HepG2 (cell line): ENCODE data around the gene TIMM10. TPM values are rescaled to one million over a fixed set of nuclear protein-coding genes. Genes with fewer than 3 reads are reported as not detected.

Experiments used
- BCL6 ChIP-seq: IDR thresholded peaks from 2 replicates; pipeline ENCODE4 v1.6.1; 2016; ENCODE audit warnings: missing genetic modification reagents, missing compliant biosample characterization
- CCDC6 ChIP-seq: sonication (generic); formaldehyde crosslinking; IDR thresholded peaks from 2 replicates; pipeline ENCODE4 v1.8.1; 2022; ENCODE audit warnings: mild to moderate bottlenecking, missing genetic modification reagents, moderate library complexity
- DRAP1 ChIP-seq: IDR thresholded peaks from 2 replicates; pipeline ENCODE4 v1.6.1; 2016; ENCODE audit warnings: missing genetic modification reagents, missing compliant biosample characterization
- HOXA5 ChIP-seq: sonication (generic); formaldehyde crosslinking; IDR thresholded peaks from 2 replicates; pipeline ENCODE4 v1.4.0; 2020; ENCODE audit warnings: missing genetic modification reagents
- JDP2 ChIP-seq: sonication (generic); formaldehyde crosslinking; IDR thresholded peaks from 2 replicates; pipeline ENCODE4 v1.8.1; 2022; ENCODE audit warnings: missing genetic modification reagents, borderline replicate concordance
- KDM2A ChIP-seq: sonication (generic); formaldehyde crosslinking; IDR thresholded peaks from 2 replicates; pipeline ENCODE4 v1.4.0; 2020; ENCODE audit warnings: low read depth, missing genetic modification reagents, borderline replicate concordance
- MED1 ChIP-seq: sonication (generic); formaldehyde crosslinking; IDR thresholded peaks from 2 replicates; pipeline ENCODE4 v1.4.0; 2020; ENCODE audit warnings: missing genetic modification reagents
- MTA1 ChIP-seq: sonication (generic); formaldehyde crosslinking; IDR thresholded peaks from 2 replicates; pipeline ENCODE4 v1.4.0; 2020; ENCODE audit warnings: missing genetic modification reagents, mild to moderate bottlenecking, borderline replicate concordance
- NONO ChIP-seq, 2 experiments: fragments of 450-650 bp in 1 of 2; sonication (generic) in 1 of 2; formaldehyde crosslinking in 1 of 2; IDR thresholded peaks in 1 of 2; conservative IDR thresholded peaks in 1 of 2; 2 replicates each; pipeline versions ENCODE4 v1.6.1 to v1.8.0; 2017 to 2022; ENCODE audit warnings: mild to moderate bottlenecking in 1 of 2, missing genetic modification reagents in 1 of 2, moderate library complexity in 1 of 2
- PHF21A ChIP-seq: sonication (generic); formaldehyde crosslinking; IDR thresholded peaks from 2 replicates; pipeline ENCODE4 v1.5.0; 2020; ENCODE audit warnings: mild to moderate bottlenecking, missing genetic modification reagents
- RXRA ChIP-seq: sonication (generic); formaldehyde crosslinking; IDR thresholded peaks from 2 replicates; pipeline ENCODE4 v1.5.1; 2020; ENCODE audit warnings: missing genetic modification reagents
- SAP130 ChIP-seq: IDR thresholded peaks from 2 replicates; pipeline ENCODE4 v1.6.1; 2016; ENCODE audit warnings: low read depth
- SOX6 ChIP-seq, 2 experiments: fragments of 450-650 bp in 1 of 2; sonication (generic) in 1 of 2; formaldehyde crosslinking in 1 of 2; IDR thresholded peaks; 2 replicates each; pipeline versions ENCODE4 v1.4.0 to v1.6.1; 2017 to 2020; ENCODE audit warnings: antibody characterized with exemption in 1 of 2, mild to moderate bottlenecking in 1 of 2, missing genetic modification reagents in 1 of 2
- SSRP1 ChIP-seq: IDR thresholded peaks from 2 replicates; pipeline ENCODE4 v1.6.1; 2016; ENCODE audit warnings: control low read depth
- TAF1 ChIP-seq: sonication (generic); formaldehyde crosslinking; IDR thresholded peaks from 2 replicates; pipeline ENCODE4 v1.4.0; 2020; ENCODE audit warnings: missing genetic modification reagents
- TCF12 ChIP-seq, 2 experiments: fragments of 450-650 bp in 1 of 2; sonication (generic) in 1 of 2; formaldehyde crosslinking in 1 of 2; IDR thresholded peaks; 2 replicates each; pipeline versions ENCODE4 v1.6.1 to v1.8.0; 2017 to 2022; ENCODE audit warnings: antibody characterized with exemption in 1 of 2, mild to moderate bottlenecking in 1 of 2, missing genetic modification reagents in 1 of 2, moderate library complexity in 1 of 2
- TFDP2 ChIP-seq: sonication (generic); formaldehyde crosslinking; IDR thresholded peaks from 2 replicates; pipeline ENCODE4 v1.4.0; 2020; ENCODE audit warnings: missing genetic modification reagents
- TOPORS ChIP-seq: sonication (generic); formaldehyde crosslinking; IDR thresholded peaks from 2 replicates; pipeline ENCODE4 v1.8.0; 2023; ENCODE audit warnings: mild to moderate bottlenecking, missing genetic modification reagents
- ZBTB38 ChIP-seq: sonication (generic); formaldehyde crosslinking; IDR thresholded peaks from 2 replicates; pipeline ENCODE4 v1.5.1; 2020; ENCODE audit warnings: mild to moderate bottlenecking, missing genetic modification reagents
- ZNF430 ChIP-seq: sonication (generic); formaldehyde crosslinking; IDR thresholded peaks from 2 replicates; pipeline ENCODE4 v1.9.0; 2021; ENCODE audit warnings: mild to moderate bottlenecking, missing genetic modification reagents
- ZNF777 ChIP-seq: sonication (generic); formaldehyde crosslinking; IDR thresholded peaks from 2 replicates; pipeline ENCODE4 v1.4.0; 2020; ENCODE audit warnings: missing genetic modification reagents
- polyA plus RNA-seq, 8 experiments: library from polyadenylated mRNA; depleted of rRNA in 3 of 8; stranded (reverse) in 7 of 8; unstranded in 1 of 8; fragments of >200 nt; fragmentation: Illumina TruSeq in 4 of 8; extraction: Trizol in 4 of 8; gene quantifications; 2 replicates each; pipeline versions ENCODE4 v1.2.1 to v1.2.3, GENCODE V29; 2011 to 2016; ENCODE audit warnings: low read depth in 4 of 8, missing spikeins in 1 of 8, mixed read lengths in 1 of 8; ENCODE audit not compliant: insufficient read depth in 1 of 8
- total RNA-seq, 5 experiments: library from RNA; depleted of rRNA; stranded (reverse); fragments of >200 nt; fragmentation: Illumina TruSeq; extraction: Trizol; gene quantifications; 2 replicates each; pipeline ENCODE4 v1.2.3, GENCODE V29; 2016; ENCODE audit warnings: low read depth in 1 of 5
- TF ChIP-seq, protein P1 (sequence below): sonication (generic); formaldehyde crosslinking; IDR thresholded peaks from 2 replicates; pipeline ENCODE4 v1.4.0; 2020; ENCODE audit warnings: missing genetic modification reagents
- TF ChIP-seq, protein P2 (sequence below): sonication (generic); formaldehyde crosslinking; IDR thresholded peaks from 2 replicates; pipeline ENCODE4 v1.4.0; 2020; ENCODE audit warnings: low read depth, mild to moderate bottlenecking, missing genetic modification reagents
- TF ChIP-seq, protein P3 (sequence below): sonication (generic); IDR thresholded peaks from 2 replicates; pipeline ENCODE4 v1.6.1; 2016; ENCODE audit warnings: low read depth, borderline replicate concordance

TIMM10 gene
- total and polyA plus RNA-seq, 2 of the 13 experiments (the other 11 are each of a cell fraction or from before 2014, with no cell fraction given), result 67.8 to 82.2 TPM

GRCh38 chr11:57499413-57499982 is 31.1 kb downstream of the TIMM10 start (continued):
- 0 out of 2 replicates have a peak, but pooled peaks have one; percentile 35 for TF ChIP-seq TOPORS (CRISPR knock-in tag)
- peak; percentile 42; the same call in 1 of the 2 replicates for TF ChIP-seq SSRP1 (CRISPR knock-in tag)
- TF ChIP-seq HOXA5, result peak; percentile 73
- TF ChIP-seq, protein P1, sequence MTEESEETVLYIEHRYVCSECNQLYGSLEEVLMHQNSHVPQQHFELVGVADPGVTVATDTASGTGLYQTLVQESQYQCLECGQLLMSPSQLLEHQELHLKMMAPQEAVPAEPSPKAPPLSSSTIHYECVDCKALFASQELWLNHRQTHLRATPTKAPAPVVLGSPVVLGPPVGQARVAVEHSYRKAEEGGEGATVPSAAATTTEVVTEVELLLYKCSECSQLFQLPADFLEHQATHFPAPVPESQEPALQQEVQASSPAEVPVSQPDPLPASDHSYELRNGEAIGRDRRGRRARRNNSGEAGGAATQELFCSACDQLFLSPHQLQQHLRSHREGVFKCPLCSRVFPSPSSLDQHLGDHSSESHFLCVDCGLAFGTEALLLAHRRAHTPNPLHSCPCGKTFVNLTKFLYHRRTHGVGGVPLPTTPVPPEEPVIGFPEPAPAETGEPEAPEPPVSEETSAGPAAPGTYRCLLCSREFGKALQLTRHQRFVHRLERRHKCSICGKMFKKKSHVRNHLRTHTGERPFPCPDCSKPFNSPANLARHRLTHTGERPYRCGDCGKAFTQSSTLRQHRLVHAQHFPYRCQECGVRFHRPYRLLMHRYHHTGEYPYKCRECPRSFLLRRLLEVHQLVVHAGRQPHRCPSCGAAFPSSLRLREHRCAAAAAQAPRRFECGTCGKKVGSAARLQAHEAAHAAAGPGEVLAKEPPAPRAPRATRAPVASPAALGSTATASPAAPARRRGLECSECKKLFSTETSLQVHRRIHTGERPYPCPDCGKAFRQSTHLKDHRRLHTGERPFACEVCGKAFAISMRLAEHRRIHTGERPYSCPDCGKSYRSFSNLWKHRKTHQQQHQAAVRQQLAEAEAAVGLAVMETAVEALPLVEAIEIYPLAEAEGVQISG (CRISPR knock-in tag), result peak; percentile 52; the same call in 1 of the 2 replicates
- peak; percentile 30; the same call in 1 of the 2 replicates for TF ChIP-seq RXRA (CRISPR knock-in tag)
- TF ChIP-seq, protein P2, sequence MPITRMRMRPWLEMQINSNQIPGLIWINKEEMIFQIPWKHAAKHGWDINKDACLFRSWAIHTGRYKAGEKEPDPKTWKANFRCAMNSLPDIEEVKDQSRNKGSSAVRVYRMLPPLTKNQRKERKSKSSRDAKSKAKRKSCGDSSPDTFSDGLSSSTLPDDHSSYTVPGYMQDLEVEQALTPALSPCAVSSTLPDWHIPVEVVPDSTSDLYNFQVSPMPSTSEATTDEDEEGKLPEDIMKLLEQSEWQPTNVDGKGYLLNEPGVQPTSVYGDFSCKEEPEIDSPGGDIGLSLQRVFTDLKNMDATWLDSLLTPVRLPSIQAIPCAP (CRISPR knock-in tag), result no peak
- TF ChIP-seq TFDP2 (CRISPR knock-in tag), result no peak
- no peak for TF ChIP-seq NONO (IDR thresholded peaks at IDR 0.05)
- peak; percentile 42; the same call in 1 of the 2 replicates for TF ChIP-seq NONO (CRISPR knock-in tag; conservative IDR thresholded peaks at IDR 0.05)
- no peak for TF ChIP-seq JDP2 (CRISPR knock-in tag)
- TF ChIP-seq, protein P3, sequence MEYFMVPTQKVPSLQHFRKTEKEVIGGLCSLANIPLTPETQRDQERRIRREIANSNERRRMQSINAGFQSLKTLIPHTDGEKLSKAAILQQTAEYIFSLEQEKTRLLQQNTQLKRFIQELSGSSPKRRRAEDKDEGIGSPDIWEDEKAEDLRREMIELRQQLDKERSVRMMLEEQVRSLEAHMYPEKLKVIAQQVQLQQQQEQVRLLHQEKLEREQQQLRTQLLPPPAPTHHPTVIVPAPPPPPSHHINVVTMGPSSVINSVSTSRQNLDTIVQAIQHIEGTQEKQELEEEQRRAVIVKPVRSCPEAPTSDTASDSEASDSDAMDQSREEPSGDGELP, result peak; percentile 33; the same call in 1 of the 2 replicates
- no peak for TF ChIP-seq TCF12 (IDR thresholded peaks at IDR 0.05)
- no peak for TF ChIP-seq TCF12 (CRISPR knock-in tag; IDR thresholded peaks at IDR 0.05)
- TF ChIP-seq KDM2A (CRISPR knock-in tag), result peak; percentile 41; the same call in 1 of the 2 replicates
- TF ChIP-seq CCDC6 (CRISPR knock-in tag), result 0 out of 2 replicates have a peak, but pooled peaks have one; percentile 51
- no peak for TF ChIP-seq ZNF777 (CRISPR knock-in tag)
- TF ChIP-seq ZNF430 (CRISPR knock-in tag), result 0 out of 2 replicates have a peak, but pooled peaks have one; percentile 40
- TF ChIP-seq ZBTB38 (CRISPR knock-in tag), result peak; percentile 67; the same call in 1 of the 2 replicates
- peak; percentile 32; the same call in 1 of the 2 replicates for TF ChIP-seq PHF21A (CRISPR knock-in tag)
- TF ChIP-seq DRAP1, result 0 out of 2 replicates have a peak, but pooled peaks have one; percentile 42
- 0 out of 2 replicates have a peak, but pooled peaks have one; percentile 38 for TF ChIP-seq MED1
- no peak for TF ChIP-seq BCL6 (CRISPR knock-in tag)
- TF ChIP-seq MTA1 (CRISPR knock-in tag), result peak; percentile 16; the same call in 1 of the 2 replicates
- peak; percentile 60; the same call in 1 of the 2 replicates for TF ChIP-seq TAF1 (CRISPR knock-in tag)
- TF ChIP-seq SOX6 (IDR thresholded peaks at IDR 0.05), result no peak
- TF ChIP-seq SOX6 (CRISPR knock-in tag; IDR thresholded peaks at IDR 0.05), result peak; percentile 47; the same call in 1 of the 2 replicates
- TF ChIP-seq SAP130 (CRISPR knock-in tag), result peak; percentile 44
